Thoracic aorta (tissue), 2 donors: ENCODE results near the gene DRAM1. TPM values are rescaled to one million over a fixed set of nuclear protein-coding genes. Genes with fewer than 3 reads are reported as not detected.
A peak's percentile ranks its signal among the peaks of the same experiment; 100 is the strongest.
"Not testable (repeated sequence)": the region's sequence is repeated elsewhere in the genome, so short reads cannot be mapped to it uniquely, and the experiment has no call there.

Experiments
- ATAC-seq: fragments of 150-250 bp; one replicate; pipeline ENCODE4 v1.8.0; 2017; ENCODE audit warnings: low read depth; ENCODE audit not compliant: insufficient number of reproducible peaks, low FRiP score
- DNase-seq: peaks from one replicate; pipeline ENCODE4 v3.0.0-alpha.2; 2020; ENCODE audit warnings: low spot score
- H3K27ac ChIP-seq, 2 donors: fragments of 200-600 bp; sonication (generic); 1 replicate in 1 of 2; 2 replicates in 1 of 2; pipeline ENCODE4 v1.5.1; 2016; ENCODE audit warnings: mild to moderate bottlenecking in 2 of 2, moderate library complexity in 2 of 2
- H3K27me3 ChIP-seq: fragments of 200-600 bp; sonication (generic); replicated peaks from 2 replicates; pipeline ENCODE4 v1.6.0; 2016; ENCODE audit warnings: mild to moderate bottlenecking; ENCODE audit not compliant: insufficient read depth
- H3K36me3 ChIP-seq: fragments of 200-600 bp; sonication (generic); one replicate; pipeline ENCODE4 v1.5.1; 2016
- H3K4me1 ChIP-seq, 2 donors: fragments of 200-600 bp; sonication (generic); 1 replicate in 1 of 2; 2 replicates in 1 of 2; pipeline versions ENCODE4 v1.5.1 to v1.6.0; 2016; ENCODE audit warnings: low read depth in 2 of 2, mild to moderate bottlenecking in 1 of 2; ENCODE audit not compliant: control insufficient read depth in 1 of 2
- H3K4me3 ChIP-seq: fragments of 200-600 bp; sonication (generic); 2 replicates; pipeline ENCODE4 v1.5.1; 2016; ENCODE audit warnings: mild to moderate bottlenecking
- H3K9me3 ChIP-seq: fragments of 200-600 bp; sonication (generic); 2 replicates; pipeline ENCODE4 v1.5.1; 2016
- CTCF ChIP-seq: fragments of 200-600 bp; sonication (generic); IDR thresholded peaks from one replicate; pipeline ENCODE4 v1.5.1; 2019; ENCODE audit warnings: antibody characterized with exemption
- total RNA-seq, 2 donors: library from RNA; depleted of rRNA; stranded (reverse); fragments of >200 nt; gene quantifications; one replicate each; pipeline versions ENCODE4 v1.1.0 to v1.2.3, GENCODE V29; 2016

The DRAM1 gene
- total RNA-seq, 2 donors from 2014 or later: 24.2 to 35.3 TPM

GRCh38 chr12:101909646-101910045 is 32.3 kb downstream of the DRAM1 start:
- Histone ChIP-seq H3K36me3 (peaks cover 5% of the 10 kb centered on the region), H3K4me3 (peak overlapping the region; percentile 53), H3K27me3 (no peaks in the 10 kb centered on the region), H3K4me1 (peaks cover 0 to 6% of the 10 kb centered on the region in 2 donors), H3K27ac (no peak overlapping the region), H3K9me3 (no peaks in the 10 kb centered on the region)
- TF ChIP-seq CTCF: no peak
- ATAC-seq (no peak), DNase-seq (no peak)

- Histone ChIP-seq H3K27ac (no peak overlapping the region), H3K4me3 (no peak overlapping the region), H3K4me1 (no peaks in the 10 kb centered on the region), H3K9me3 (no peaks in the 10 kb centered on the region), H3K36me3 (no peaks in the 10 kb centered on the region), H3K27me3 (no peaks in the 10 kb centered on the region)
- no peak for ATAC-seq
- DNase-seq: no peak
- TF ChIP-seq CTCF: no peak
Measured at GRCh38 chr12:101915841-101916240, 38.5 kb downstream of the DRAM1 start.

- ATAC-seq, DNase-seq, H3K36me3 ChIP-seq, H3K27me3 ChIP-seq, H3K4me3 ChIP-seq, H3K9me3 ChIP-seq, H3K4me1 ChIP-seq, H3K27ac ChIP-seq: not testable (repeated sequence)
Measured at GRCh38 chr12:101918805-101919204, 41.4 kb downstream of the DRAM1 start.

- peaks cover 4% of the 10 kb centered on the region for H3K36me3 ChIP-seq
- H3K9me3 ChIP-seq: no peaks in the 10 kb centered on the region
- H3K4me1 ChIP-seq: no peaks in the 10 kb centered on the region
- no peaks in the 10 kb centered on the region for H3K27me3 ChIP-seq
- ATAC-seq (no peak), DNase-seq (no peak)
- H3K27ac ChIP-seq: no peak overlapping the region
- H3K4me3 ChIP-seq: no peak overlapping the region
- no peak for TF ChIP-seq CTCF
Measured at GRCh38 chr12:101919447-101919846, 42.1 kb downstream of the DRAM1 start.

- ATAC-seq: no peak
- Histone ChIP-seq H3K36me3 (peaks cover 4% of the 10 kb centered on the region), H3K9me3 (no peaks in the 10 kb centered on the region), H3K27me3 (no peaks in the 10 kb centered on the region), H3K4me1 (no peaks in the 10 kb centered on the region), H3K4me3 (no peak overlapping the region), H3K27ac (no peak overlapping the region)
- TF ChIP-seq CTCF: no peak
- no peak for DNase-seq
Measured at GRCh38 chr12:101920906-101921305, 43.5 kb downstream of the DRAM1 start.

GRCh38 chr12:101923045-101923718 is 45.8 kb downstream of the DRAM1 start:
- ATAC-seq (no peak), DNase-seq (no peak)
- no peaks in the 10 kb centered on the region for H3K27me3 ChIP-seq
- no peaks in the 10 kb centered on the region for H3K9me3 ChIP-seq
- H3K4me3 ChIP-seq: no peak overlapping the region
- no peaks in the 10 kb centered on the region for H3K4me1 ChIP-seq
- peaks cover 4% of the 10 kb centered on the region for H3K36me3 ChIP-seq
- no peak for TF ChIP-seq CTCF
- no peak overlapping the region for H3K27ac ChIP-seq
